GM12801 (cell line): Measurements from ENCODE around the gene PHF5A.

ENCODE experiments used
- TF ChIP-seq, protein P1 (sequence below): IDR thresholded peaks from one replicate; pipeline ENCODE4 v1.5.1; 2011; ENCODE audit warnings: control low read depth; ENCODE audit not compliant: insufficient read length; ENCODE audit errors: extremely low read depth

The PHF5A gene

DNA sequence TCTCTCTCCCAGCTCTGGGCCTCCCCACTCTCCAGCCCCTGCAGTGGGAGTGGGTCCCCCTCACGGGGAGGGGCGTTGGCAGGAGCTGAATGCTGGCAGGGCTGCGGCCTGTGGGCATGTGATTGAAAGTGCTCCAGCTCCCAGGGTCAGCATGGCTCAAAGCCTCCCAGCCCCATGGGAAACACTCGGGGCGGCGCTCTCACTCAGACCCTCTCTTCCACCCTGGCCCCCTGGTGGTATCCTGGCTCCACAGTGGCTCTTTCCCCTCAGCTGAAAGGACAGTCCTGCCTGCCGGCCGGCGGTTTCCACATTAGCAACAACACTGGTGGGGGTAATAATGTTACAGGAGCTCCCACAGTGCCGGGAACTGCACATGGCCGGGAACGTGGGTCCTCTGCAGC, 40.3 kb upstream of the PHF5A start:
- TF ChIP-seq, protein P1, sequence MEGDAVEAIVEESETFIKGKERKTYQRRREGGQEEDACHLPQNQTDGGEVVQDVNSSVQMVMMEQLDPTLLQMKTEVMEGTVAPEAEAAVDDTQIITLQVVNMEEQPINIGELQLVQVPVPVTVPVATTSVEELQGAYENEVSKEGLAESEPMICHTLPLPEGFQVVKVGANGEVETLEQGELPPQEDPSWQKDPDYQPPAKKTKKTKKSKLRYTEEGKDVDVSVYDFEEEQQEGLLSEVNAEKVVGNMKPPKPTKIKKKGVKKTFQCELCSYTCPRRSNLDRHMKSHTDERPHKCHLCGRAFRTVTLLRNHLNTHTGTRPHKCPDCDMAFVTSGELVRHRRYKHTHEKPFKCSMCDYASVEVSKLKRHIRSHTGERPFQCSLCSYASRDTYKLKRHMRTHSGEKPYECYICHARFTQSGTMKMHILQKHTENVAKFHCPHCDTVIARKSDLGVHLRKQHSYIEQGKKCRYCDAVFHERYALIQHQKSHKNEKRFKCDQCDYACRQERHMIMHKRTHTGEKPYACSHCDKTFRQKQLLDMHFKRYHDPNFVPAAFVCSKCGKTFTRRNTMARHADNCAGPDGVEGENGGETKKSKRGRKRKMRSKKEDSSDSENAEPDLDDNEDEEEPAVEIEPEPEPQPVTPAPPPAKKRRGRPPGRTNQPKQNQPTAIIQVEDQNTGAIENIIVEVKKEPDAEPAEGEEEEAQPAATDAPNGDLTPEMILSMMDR: no peak

DNA sequence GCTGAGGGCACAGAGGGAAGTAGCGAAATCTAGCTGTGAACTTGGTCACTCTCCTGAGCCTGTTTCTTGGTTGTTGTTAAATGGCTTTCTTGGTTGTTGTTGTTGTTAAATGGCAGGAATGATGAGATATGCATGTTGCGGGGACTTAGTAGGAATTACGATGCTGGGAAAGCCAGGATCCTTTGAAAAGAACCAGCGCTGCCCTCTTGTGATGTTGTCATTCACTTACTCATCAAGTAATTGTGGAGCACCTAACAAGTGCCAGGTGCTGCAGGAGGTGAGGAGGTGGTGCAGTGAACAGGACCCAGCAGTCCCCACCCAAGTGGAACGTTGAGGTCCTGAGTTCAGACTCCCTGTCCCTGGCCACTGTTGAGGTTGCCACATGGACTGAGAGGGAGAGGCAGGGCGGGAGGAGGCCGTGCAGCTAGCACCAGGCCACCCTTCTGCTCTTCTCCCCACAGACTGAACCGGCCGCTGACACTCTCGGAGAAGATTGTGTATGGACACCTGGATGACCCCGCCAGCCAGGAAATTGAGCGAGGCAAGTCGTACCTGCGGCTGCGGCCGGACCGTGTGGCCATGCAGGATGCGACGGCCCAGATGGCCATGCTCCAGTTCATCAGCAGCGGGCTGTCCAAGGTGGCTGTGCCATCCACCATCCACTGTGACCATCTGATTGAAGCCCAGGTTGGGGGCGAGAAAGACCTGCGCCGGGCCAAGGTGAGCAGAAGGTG, 39.0 kb upstream of the PHF5A start:
- TF ChIP-seq, protein P1: no peak

DNA sequence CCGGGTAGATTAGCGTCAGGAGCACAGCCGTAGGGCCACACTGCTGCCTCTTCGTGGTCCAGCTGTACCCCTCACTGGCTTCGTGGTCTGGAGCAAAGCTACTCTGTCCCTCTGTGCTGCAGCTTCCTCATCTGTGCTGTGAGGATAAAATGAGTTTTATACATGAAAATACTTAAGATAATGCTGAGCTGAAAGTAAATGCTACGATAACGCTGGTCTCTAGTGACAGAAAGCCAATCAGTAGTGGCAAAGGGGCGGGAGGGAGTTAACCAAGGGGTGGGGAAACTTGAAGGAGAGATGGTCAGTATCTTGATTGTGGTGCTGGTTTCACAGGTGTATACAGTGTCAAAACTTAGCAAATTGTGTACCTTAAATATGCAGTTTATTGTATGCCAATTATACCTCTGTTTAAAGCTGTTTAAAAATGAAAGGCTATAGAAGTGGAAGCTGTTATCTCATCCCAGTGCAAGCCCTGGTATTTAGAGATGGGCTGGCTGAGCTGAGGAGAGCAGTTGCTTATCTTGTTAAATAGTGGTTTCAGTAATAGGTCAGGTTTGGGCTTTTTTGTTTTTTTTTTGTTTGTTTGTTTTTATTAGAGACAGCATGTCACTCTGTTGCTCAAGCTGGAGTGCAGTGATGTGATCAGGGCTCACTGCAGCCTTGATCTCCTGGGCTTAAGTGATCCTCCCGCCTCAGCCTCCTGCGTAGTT, 37.2 kb upstream of the PHF5A start:
- TF ChIP-seq, protein P1: no peak

DNA sequence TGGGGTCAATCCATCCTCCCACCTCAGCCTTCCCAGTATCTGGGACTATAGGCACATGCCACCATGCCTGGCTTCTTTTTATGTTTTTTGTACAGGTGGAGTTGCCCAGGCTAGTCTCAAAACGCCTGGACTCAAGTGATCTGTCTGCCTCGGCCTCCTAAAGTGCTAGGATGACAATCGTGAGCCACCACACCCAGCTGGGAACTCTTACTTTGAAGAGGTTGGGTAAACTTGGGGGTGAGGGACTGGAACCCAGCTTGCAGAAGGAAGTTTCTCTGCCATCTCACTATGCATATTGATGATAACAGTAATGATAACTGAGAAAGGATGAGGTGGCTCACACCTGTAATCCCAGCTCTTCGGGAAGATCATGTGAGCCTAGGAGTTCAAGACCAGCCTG, 36.3 kb upstream of the PHF5A start:
- TF ChIP-seq, protein P1: no peak

DNA sequence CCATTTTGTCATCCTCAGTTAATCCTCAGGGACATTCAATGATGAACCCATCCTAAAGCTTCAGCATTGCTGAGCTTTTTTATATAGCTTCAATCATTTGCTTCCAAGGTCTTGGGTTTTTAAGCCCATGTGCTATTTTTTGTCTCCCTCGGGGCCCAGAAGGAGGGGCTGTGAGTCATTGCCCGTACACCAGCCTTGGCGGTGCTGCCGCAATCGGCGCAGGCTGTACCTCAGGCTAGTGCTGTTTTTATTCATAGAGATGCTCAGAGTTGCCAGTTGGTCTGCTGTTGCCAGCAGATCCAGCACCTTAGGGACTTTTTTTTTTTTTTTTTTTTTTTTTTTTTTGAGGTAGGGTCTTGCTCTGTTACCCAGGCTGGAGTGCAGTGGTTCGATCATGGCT, 35.9 kb upstream of the PHF5A start:
- TF ChIP-seq, protein P1: no peak

DNA sequence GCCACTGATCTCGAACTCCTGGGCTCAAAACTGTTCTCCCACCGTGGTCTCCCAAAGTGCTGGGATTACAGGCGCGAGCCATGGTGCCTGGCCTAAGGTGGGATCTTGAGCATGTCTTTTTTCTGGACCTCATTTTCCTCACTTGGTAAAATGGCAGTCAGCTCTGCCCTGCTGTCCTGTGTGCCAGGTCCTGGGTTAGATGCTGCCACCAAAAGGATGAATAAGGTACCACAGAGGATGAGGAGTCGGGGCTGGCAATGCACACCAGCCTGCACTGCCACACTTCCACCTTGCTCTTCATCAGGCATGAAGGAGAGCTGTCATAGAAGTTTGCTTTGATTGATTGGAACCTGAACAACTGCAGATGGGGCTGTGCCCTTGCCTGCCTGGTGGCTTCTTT, 32.7 kb upstream of the PHF5A start:
- TF ChIP-seq, protein P1: no peak

DNA sequence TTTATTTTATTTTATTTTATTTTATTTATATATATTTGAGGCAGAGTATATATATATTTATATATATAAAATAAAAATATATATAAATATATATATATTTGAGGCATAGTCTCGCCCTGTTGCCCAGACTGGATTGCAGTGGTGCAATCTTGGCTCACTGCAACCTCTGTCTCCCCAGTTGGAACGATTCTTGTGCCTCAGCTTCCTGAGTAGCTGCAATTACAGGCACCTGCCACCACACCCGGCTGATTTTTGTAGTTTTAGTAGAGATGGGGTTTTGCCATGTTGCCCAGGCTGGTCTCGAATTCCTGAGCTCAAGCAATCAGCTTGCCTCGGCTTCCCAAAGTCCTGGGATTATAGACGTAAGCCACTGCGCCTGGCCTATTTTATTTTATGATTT, 31.8 kb upstream of the PHF5A start:
- TF ChIP-seq, protein P1: no peak
